Osteocyte (in vitro differentiated cells): ENCODE data around the gene BHLHA15. TPM values are rescaled to one million over a fixed set of nuclear protein-coding genes. Genes with fewer than 3 reads are reported as not detected.

Experiments
- DNase-seq: peaks from one replicate; pipeline ENCODE4 v3.0.0; 2021; ENCODE audit warnings: mixed read lengths; ENCODE audit not compliant: unreplicated experiment; ENCODE audit errors: extremely low spot score
- H3K27ac Mint-ChIP-seq: one replicate; pipeline ENCODE4 v1.8.0; 2021; ENCODE audit warnings: mild to moderate bottlenecking, mixed read lengths; ENCODE audit not compliant: unreplicated experiment
- H3K27me3 Mint-ChIP-seq: one replicate; pipeline ENCODE4 v1.8.0; 2021; ENCODE audit warnings: mixed read lengths; ENCODE audit not compliant: unreplicated experiment
- H3K36me3 Mint-ChIP-seq: one replicate; pipeline ENCODE4 v1.8.0; 2021; ENCODE audit warnings: mixed read lengths; ENCODE audit not compliant: unreplicated experiment
- H3K4me1 Mint-ChIP-seq: one replicate; pipeline ENCODE4 v1.8.0; 2021; ENCODE audit warnings: mixed read lengths; ENCODE audit not compliant: unreplicated experiment
- H3K4me3 Mint-ChIP-seq: one replicate; pipeline ENCODE4 v1.8.0; 2021; ENCODE audit warnings: mild to moderate bottlenecking, moderate library complexity, mixed read lengths; ENCODE audit not compliant: unreplicated experiment
- H3K9me3 Mint-ChIP-seq: one replicate; pipeline ENCODE4 v1.8.0; 2021; ENCODE audit warnings: mixed read lengths; ENCODE audit not compliant: unreplicated experiment
- CTCF ChIP-seq: fragments of 200-600 bp; sonication (generic); IDR thresholded peaks from 2 replicates; pipeline ENCODE4 v1.5.0; 2021; ENCODE audit warnings: antibody characterized with exemption, mild to moderate bottlenecking, moderate library complexity
- total RNA-seq: library from RNA; stranded (reverse); gene quantifications from 2 replicates; pipeline ENCODE4 v1.2.1, GENCODE V29; 2021

Gene BHLHA15
- total RNA-seq, 1 donor from 2014 or later = not detected

GRCh38 chr7:98229991-98230745, 18.9 kb downstream of the BHLHA15 start:
- Mint-ChIP-seq H3K4me3 (no peak overlapping the region), H3K27me3 (no peaks in the 10 kb centered on the region), H3K9me3 (no peaks in the 10 kb centered on the region), H3K4me1 (no peaks in the 10 kb centered on the region), H3K36me3 (peaks cover 9% of the 10 kb centered on the region), H3K27ac (no peak overlapping the region)
- DNase-seq = no peak
- TF ChIP-seq CTCF = no peak

DNA sequence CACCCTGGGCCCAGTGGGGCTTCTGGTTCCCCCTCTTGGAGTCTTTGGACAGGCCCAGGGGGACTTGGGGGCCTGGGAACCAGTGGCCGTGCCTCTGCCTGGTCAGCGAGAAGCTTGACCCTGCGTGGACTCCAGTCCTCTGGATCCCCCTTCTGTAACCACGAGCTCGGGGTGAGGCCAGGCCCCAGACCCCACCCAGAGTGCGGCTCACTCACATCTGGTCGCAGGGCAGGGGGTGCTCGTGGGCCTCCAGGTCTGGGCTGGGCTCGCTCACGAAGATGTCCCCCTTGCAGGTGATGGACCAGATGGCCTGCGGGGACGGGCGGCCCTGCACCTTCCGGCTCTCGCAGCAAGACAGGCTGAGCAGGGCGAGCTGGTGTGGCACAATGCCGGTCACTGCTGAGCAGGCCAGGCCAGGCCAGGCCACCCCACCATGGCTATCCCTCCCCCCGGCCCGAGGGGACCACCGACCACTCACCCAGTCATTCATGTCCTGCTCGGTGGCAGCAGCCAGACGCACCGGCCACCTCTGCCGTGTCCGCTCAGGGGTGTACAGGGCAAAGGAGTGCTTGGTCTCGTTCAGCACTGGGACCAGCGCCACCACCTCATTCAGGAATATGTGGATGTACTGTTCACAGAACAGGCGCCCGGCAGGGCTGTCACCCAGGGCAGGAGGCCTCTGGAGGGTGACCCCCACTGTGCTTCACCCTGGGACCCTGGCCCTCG, 19.7 kb downstream of the BHLHA15 start:
- no peak for TF ChIP-seq CTCF
- no peaks in the 10 kb centered on the region for H3K9me3 Mint-ChIP-seq
- no peaks in the 10 kb centered on the region for H3K4me1 Mint-ChIP-seq
- no peaks in the 10 kb centered on the region for H3K27me3 Mint-ChIP-seq
- DNase-seq = no peak
- peaks cover 7% of the 10 kb centered on the region for H3K36me3 Mint-ChIP-seq
- no peak overlapping the region for H3K4me3 Mint-ChIP-seq
- no peak overlapping the region for H3K27ac Mint-ChIP-seq

DNA sequence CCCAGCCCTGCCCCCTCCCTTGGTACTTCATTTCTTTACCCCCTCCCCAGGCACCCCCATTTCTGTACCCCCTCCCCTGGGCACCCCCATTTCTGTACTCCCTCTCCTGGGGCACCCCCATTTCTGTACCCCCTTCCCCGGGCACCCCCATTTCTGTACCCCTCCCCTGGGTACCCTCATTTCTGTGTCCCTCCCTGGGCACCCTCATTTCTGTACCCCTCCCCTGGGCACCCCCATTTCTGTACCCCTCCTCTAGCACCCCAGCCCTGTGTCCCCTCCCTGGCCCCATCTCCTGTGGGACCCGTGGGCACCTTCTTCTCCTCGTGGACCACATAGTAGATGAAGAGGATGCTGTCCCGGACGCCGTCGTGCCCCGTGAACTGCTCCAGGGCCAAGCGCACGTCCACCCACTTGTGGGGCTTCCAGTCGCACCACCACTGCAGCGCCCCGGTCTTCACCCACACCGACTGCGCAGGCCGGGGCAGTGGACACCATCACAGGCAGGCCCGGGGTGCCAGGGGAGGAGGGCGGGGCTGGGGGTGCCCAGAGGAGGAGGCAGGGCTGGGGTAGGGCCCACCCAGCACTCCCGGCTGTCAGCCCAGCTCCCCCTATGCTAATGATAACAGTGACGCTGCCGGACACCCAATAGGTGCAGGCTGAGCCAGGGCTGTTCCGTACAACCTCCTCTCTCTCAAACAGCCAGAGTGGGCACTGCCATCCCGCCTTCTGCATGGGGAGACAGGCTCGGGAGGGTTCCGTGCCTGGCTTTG, 20.4 kb downstream of the BHLHA15 start:
- DNase-seq = no peak
- Mint-ChIP-seq H3K27ac (no peak overlapping the region), H3K4me3 (no peak overlapping the region), H3K36me3 (peaks cover 4% of the 10 kb centered on the region), H3K27me3 (no peaks in the 10 kb centered on the region), H3K9me3 (no peaks in the 10 kb centered on the region), H3K4me1 (no peaks in the 10 kb centered on the region)
- no peak for TF ChIP-seq CTCF

DNA sequence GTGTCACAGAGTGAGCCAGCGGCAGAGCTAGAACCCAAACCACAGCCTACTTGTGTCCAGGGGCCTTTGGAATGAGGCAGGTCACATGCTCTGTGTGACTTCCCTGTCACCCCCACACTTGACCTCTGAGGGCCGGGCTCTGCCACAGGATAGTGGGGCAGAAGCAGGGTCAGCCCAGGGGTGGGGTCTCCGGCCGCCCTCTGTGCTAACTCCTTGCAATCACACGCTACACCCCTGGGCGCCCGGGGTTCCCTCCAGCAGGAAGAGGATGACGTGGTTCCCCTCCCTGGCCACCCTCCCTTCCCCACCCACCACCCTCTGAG, 21.0 kb downstream of the BHLHA15 start:
- Mint-ChIP-seq H3K4me1 (no peaks in the 10 kb centered on the region), H3K27ac (no peak overlapping the region), H3K4me3 (no peak overlapping the region), H3K27me3 (no peaks in the 10 kb centered on the region), H3K36me3 (peaks cover 4% of the 10 kb centered on the region), H3K9me3 (no peaks in the 10 kb centered on the region)
- no peak for TF ChIP-seq CTCF
- no peak for DNase-seq

DNA sequence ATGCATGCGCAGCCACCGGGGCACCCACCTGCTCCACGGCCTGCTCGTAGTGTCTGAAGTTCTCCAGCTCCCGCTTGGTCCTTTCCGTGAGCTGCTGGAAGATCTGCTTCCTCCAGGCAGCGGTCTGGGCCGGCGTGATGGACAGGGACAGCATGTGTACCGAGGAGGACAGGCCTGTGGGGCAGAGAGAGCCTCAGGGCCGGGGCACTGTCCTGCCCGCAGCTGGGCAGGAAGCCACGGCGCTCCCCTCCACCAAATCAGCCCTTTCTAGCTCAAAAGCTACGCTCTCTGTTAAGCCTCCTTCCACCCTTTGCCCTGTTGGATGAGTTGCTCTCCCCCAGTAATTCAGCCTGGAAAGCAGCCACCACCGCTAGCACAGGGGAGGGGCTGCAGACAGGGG, 21.6 kb downstream of the BHLHA15 start:
- Mint-ChIP-seq H3K36me3 (peaks cover 4% of the 10 kb centered on the region), H3K27me3 (no peaks in the 10 kb centered on the region), H3K4me3 (no peak overlapping the region), H3K9me3 (no peaks in the 10 kb centered on the region), H3K4me1 (no peaks in the 10 kb centered on the region), H3K27ac (no peak overlapping the region)
- DNase-seq = no peak
- no peak for TF ChIP-seq CTCF
